GM10266 (cell line): ENCODE results near the gene AKAP8L.
"Not testable (repeated sequence)": the region's sequence is repeated elsewhere in the genome, so short reads cannot be mapped to it uniquely, and the experiment has no call there.

Experiments used
- DNase-seq: peaks from one replicate; pipeline ENCODE4 v3.0.0; 2012; ENCODE audit errors: extremely low spot score
- CTCF ChIP-seq: IDR thresholded peaks from 2 replicates; pipeline ENCODE4 v1.5.1; 2012; ENCODE audit warnings: mild to moderate bottlenecking, low read depth; ENCODE audit not compliant: control insufficient read depth, insufficient read depth; ENCODE audit errors: missing control alignments

Gene AKAP8L

GRCh38 chr19:15419413-15420025, 731 bp upstream of the AKAP8L start:
- TF ChIP-seq CTCF: no peak
- no peak for DNase-seq

- no peak for DNase-seq
- no peak for TF ChIP-seq CTCF
Measured at GRCh38 chr19:15418231-15418578, 583 bp downstream of the AKAP8L start.

- no peak for TF ChIP-seq CTCF
- no peak for DNase-seq
Measured at GRCh38 chr19:15417699-15418098, 1.1 kb downstream of the AKAP8L start.

GRCh38 chr19:15412832-15413231, 6.0 kb downstream of the AKAP8L start:
- no peak for TF ChIP-seq CTCF
- DNase-seq: no peak

GRCh38 chr19:15411351-15411750, 7.4 kb downstream of the AKAP8L start:
- DNase-seq: not testable (repeated sequence)

- no peak for DNase-seq
- TF ChIP-seq CTCF: no peak
Measured at GRCh38 chr19:15404780-15405211, 14.0 kb downstream of the AKAP8L start.

GRCh38 chr19:15404097-15404779, 14.6 kb downstream of the AKAP8L start:
- no peak for TF ChIP-seq CTCF
- no peak for DNase-seq

- no peak for TF ChIP-seq CTCF
- DNase-seq: no peak
Measured at GRCh38 chr19:15403151-15403531, 15.6 kb downstream of the AKAP8L start.
